Smooth muscle cell (in vitro differentiated cells): ENCODE measurements around the gene TTC38. TPM values are rescaled to one million over a fixed set of nuclear protein-coding genes. Genes with fewer than 3 reads are reported as not detected.

ENCODE experiments used
- DNase-seq: peaks from one replicate; lab custom pipeline; 2025; ENCODE audit not compliant: unreplicated experiment; lab: John Stamatoyannopoulos, UW
- H2AFZ ChIP-seq: fragments of 200-600 bp; sonication (generic); 2 replicates; pipeline ENCODE4 v1.6.0; 2016; ENCODE audit warnings: antibody characterized with exemption, low read depth, mild to moderate bottlenecking
- H3F3A ChIP-seq: fragments of 200-600 bp; sonication (generic); 2 replicates; pipeline ENCODE4 v1.6.0; 2017; ENCODE audit warnings: antibody characterized with exemption, low read depth
- H3K27ac ChIP-seq: fragments of 200-600 bp; sonication (generic); 2 replicates; pipeline ENCODE4 v1.5.1; 2016; ENCODE audit warnings: low read depth, mild to moderate bottlenecking
- H3K27me3 ChIP-seq: fragments of 200-600 bp; sonication (generic); 2 replicates; pipeline ENCODE4 v1.6.1; 2016; ENCODE audit warnings: low read depth, mild to moderate bottlenecking
- H3K36me3 ChIP-seq: fragments of 200-600 bp; sonication (generic); 2 replicates; pipeline ENCODE4 v1.5.1; 2016; ENCODE audit warnings: low read depth
- H3K4me1 ChIP-seq: fragments of 200-600 bp; sonication (generic); 2 replicates; pipeline ENCODE4 v1.5.1; 2016; ENCODE audit warnings: low read depth
- H3K4me2 ChIP-seq: fragments of 200-600 bp; sonication (generic); 2 replicates; pipeline ENCODE4 v1.6.0; 2016; ENCODE audit warnings: mild to moderate bottlenecking
- H3K4me3 ChIP-seq: fragments of 200-600 bp; sonication (generic); 2 replicates; pipeline ENCODE4 v1.5.1; 2016; ENCODE audit warnings: mild to moderate bottlenecking
- H3K79me2 ChIP-seq: fragments of 200-600 bp; sonication (generic); 2 replicates; pipeline ENCODE4 v1.6.0; 2016; ENCODE audit warnings: low read depth, mild to moderate bottlenecking
- H3K9ac ChIP-seq: fragments of 200-600 bp; sonication (generic); 2 replicates; pipeline ENCODE4 v1.6.0; 2016; ENCODE audit warnings: low read depth
- H3K9me3 ChIP-seq: fragments of 200-600 bp; sonication (generic); replicated peaks from 2 replicates; pipeline ENCODE4 v1.5.1; 2016; ENCODE audit warnings: low read depth
- H4K20me1 ChIP-seq: fragments of 200-600 bp; sonication (generic); 2 replicates; pipeline ENCODE4 v1.6.0; 2016; ENCODE audit warnings: low read depth
- CTCF ChIP-seq: fragments of 200-600 bp; sonication (generic); IDR thresholded peaks from 2 replicates; pipeline ENCODE4 v1.5.1; 2017; ENCODE audit warnings: borderline replicate concordance, mild to moderate bottlenecking, antibody characterized with exemption; ENCODE audit not compliant: insufficient read depth, poor library complexity, severe bottlenecking
- WGBS: methylation state at CpG from one replicate; pipeline ENCODE4 v1.1.7; 2016; ENCODE audit warnings: low lambda C conversion rate; 5-methylcytosine and 5-hydroxymethylcytosine counted together
- polyA plus RNA-seq: library from polyadenylated mRNA; unstranded; fragments of >200 nt; fragmentation: Nextera tagmentation; extraction: Ambion mirVana; gene quantifications from 2 replicates; pipeline ENCODE4 v1.2.1, GENCODE V29; 2016
- total RNA-seq: library from RNA; depleted of rRNA; stranded (reverse); fragments of >200 nt; gene quantifications from 2 replicates; pipeline ENCODE4 v1.2.3, GENCODE V29; 2014

TTC38 gene
- total and polyA plus RNA-seq, 2 experiments from 2014 or later, result 19.6 to 24.4 TPM

GRCh38 chr22:46256358-46256958, 11.3 kb upstream of the TTC38 start:
- Histone ChIP-seq H3K79me2 (no peaks in the 10 kb centered on the region), H3F3A (no peaks in the 10 kb centered on the region), H2AFZ (no peak overlapping the region), H3K4me1 (no peaks in the 10 kb centered on the region), H4K20me1 (no peaks in the 10 kb centered on the region), H3K36me3 (no peaks in the 10 kb centered on the region), H3K4me2 (peak overlapping the region; percentile 2), H3K9me3 (no peaks in the 10 kb centered on the region), H3K9ac (no peak overlapping the region), H3K27me3 (peaks cover 17% of the 10 kb centered on the region), H3K27ac (no peak overlapping the region), H3K4me3 (no peak overlapping the region)
- TF ChIP-seq CTCF, result no peak
- 44% methylated on average over 8 of the region's 8 CpGs for WGBS
- no peak for DNase-seq

DNA sequence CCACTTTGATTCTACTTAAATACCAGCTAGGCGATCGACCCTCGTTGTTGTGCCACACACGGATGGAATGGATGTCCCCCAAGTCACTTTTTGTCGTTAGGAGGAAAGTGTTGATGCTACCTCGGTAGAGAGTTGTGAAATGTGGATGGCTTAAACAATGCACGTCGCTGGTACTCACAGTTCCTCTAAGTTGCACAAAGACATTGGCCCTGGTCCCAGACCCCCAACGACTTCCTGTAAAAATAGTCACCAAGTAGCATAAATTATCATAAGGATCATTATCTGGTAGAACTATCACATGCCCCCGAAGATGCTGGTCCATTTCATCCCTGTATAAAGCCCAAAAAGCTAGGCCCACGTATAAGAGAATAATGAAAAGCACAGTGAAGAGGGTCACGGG, 8.4 kb upstream of the TTC38 start:
- Histone ChIP-seq H3K27ac (no peak overlapping the region), H3K9ac (no peak overlapping the region), H3K9me3 (no peaks in the 10 kb centered on the region), H2AFZ (no peak overlapping the region), H4K20me1 (no peaks in the 10 kb centered on the region), H3K4me2 (no peak overlapping the region), H3K36me3 (no peaks in the 10 kb centered on the region), H3F3A (no peaks in the 10 kb centered on the region), H3K27me3 (peaks cover 36% of the 10 kb centered on the region), H3K4me1 (no peaks in the 10 kb centered on the region), H3K4me3 (no peak overlapping the region), H3K79me2 (no peaks in the 10 kb centered on the region)
- DNase-seq, result no peak
- no peak for TF ChIP-seq CTCF
- 87% methylated on average over 12 of the region's 12 CpGs for WGBS

DNA sequence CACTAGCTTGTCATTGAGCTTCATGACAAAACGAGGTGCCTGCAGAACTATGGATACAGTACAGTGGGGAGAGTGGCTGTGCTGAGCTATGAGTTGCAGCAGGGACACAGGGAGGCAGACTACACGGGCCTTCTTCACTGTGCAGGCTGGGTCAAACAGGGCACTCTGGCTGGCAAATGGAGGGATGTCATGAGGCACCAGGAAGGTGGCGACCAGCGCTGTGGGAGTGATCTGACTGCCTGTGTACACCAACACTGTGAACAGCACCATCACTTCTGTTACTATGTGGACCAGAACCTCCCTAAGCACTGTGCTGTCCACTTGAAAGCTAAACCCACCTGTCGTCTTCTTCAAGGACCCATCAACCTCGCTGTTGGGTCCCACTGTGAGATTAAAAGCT, 7.8 kb upstream of the TTC38 start:
- H3K9ac ChIP-seq, result no peak overlapping the region
- no peak overlapping the region for H3K4me3 ChIP-seq
- H3K27ac ChIP-seq, result no peak overlapping the region
- no peaks in the 10 kb centered on the region for H4K20me1 ChIP-seq
- H3K4me1 ChIP-seq, result no peaks in the 10 kb centered on the region
- DNase-seq, result no peak
- no peak overlapping the region for H2AFZ ChIP-seq
- 86% methylated on average over 6 of the region's 6 CpGs for WGBS
- H3K9me3 ChIP-seq, result no peaks in the 10 kb centered on the region
- H3K36me3 ChIP-seq, result no peaks in the 10 kb centered on the region
- TF ChIP-seq CTCF, result no peak
- H3K79me2 ChIP-seq, result no peaks in the 10 kb centered on the region
- peaks cover 36% of the 10 kb centered on the region for H3K27me3 ChIP-seq
- no peak overlapping the region for H3K4me2 ChIP-seq
- no peaks in the 10 kb centered on the region for H3F3A ChIP-seq

DNA sequence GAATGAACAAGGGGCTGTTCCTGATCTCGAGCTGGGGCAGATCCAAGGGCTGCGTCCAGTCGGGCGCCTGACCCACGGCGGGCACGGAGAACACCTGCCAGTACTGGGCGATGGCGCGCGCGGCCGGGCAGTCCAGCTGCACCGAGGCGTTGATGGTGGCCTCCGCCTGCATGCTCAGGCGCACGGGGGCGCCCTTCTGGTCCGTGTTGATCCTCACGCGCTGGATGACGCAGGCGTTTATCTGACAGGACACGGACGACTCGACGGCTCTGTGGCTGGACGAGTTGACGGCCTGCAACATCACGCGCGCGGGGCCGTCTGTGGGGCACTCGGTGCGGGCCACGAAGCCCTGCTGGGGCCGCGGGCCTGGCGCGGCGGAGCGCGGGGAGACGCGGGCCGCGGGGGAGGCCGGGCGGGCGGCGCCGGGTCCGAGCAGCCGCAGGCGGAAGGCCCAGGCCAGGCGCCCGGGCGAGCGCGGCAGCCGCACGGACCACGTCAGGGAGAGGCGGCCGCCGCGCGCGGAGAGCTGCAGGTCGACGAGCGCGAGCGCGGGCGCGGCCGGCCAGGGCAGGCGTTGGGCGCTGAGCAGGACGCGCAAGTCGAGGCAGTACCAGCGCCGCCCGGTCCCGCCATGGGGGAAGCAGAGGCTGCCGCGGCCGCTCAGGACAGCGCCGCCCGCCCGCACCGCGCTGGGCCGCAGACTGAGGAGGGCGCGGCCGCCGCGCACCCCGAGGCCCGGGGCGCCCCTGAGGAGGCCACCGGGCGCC, 5.2 kb upstream of the TTC38 start:
- peaks cover 36% of the 10 kb centered on the region for H3K27me3 ChIP-seq
- H3K4me1 ChIP-seq, result no peaks in the 10 kb centered on the region
- H3K4me3 ChIP-seq, result no peak overlapping the region
- H3K4me2 ChIP-seq, result peak overlapping the region; percentile 47
- H3K36me3 ChIP-seq, result no peaks in the 10 kb centered on the region
- H2AFZ ChIP-seq, result no peak overlapping the region
- DNase-seq, result no peak
- 25% methylated on average over 65 of the region's 109 CpGs for WGBS
- H4K20me1 ChIP-seq, result no peaks in the 10 kb centered on the region
- no peak overlapping the region for H3K27ac ChIP-seq
- peak; percentile 10 for TF ChIP-seq CTCF
- no peaks in the 10 kb centered on the region for H3K9me3 ChIP-seq
- no peaks in the 10 kb centered on the region for H3F3A ChIP-seq
- no peak overlapping the region for H3K9ac ChIP-seq
- H3K79me2 ChIP-seq, result no peaks in the 10 kb centered on the region
